Panc1 (cell line): ENCODE results near the gene RPS28. TPM values are rescaled to one million over a fixed set of nuclear protein-coding genes. Genes with fewer than 3 reads are reported as not detected.
A peak's percentile ranks its signal among the peaks of the same experiment; 100 is the strongest.

Experiments
- ATAC-seq: fragments of 200-7000 bp; cut with Tn5 transposase; 2 replicates; pipeline ENCODE4 v1.9.1; 2020; ENCODE audit warnings: mild to moderate bottlenecking, moderate library complexity
- BruUV-seq: library from RNA; stranded (reverse); fragments of 400-500 nt; replicated peaks from 2 replicates; lab custom pipeline; 2021; lab: Mats Ljungman, UMichigan
- CTCF ChIA-PET: fragments of 300-600 bp; sonication (Branson Sonifier 250); formaldehyde crosslinking; loops from one replicate; lab custom pipeline; 2022; ENCODE audit warnings: antibody characterized with exemption; lab: Charles Lee
- POLR2A ChIA-PET: fragments of 300-600 bp; sonication (Branson Sonifier 250); formaldehyde crosslinking; loops from one replicate; lab custom pipeline; 2022; ENCODE audit warnings: antibody characterized with exemption; lab: Charles Lee
- DNase-seq: peaks from one replicate; pipeline ENCODE4 v3.0.0-alpha.2; 2010; ENCODE audit warnings: low read depth, low spot score
- H3K27ac ChIP-seq: 2 replicates; pipeline ENCODE4 v1.5.1; 2011; ENCODE audit warnings: mild to moderate bottlenecking, low read length, inconsistent platforms
- H3K27me3 ChIP-seq: fragments of 200-500 bp; sonication (Bioruptor generic); 2 replicates; pipeline ENCODE4 v1.6.0; 2014; ENCODE audit warnings: low read length, inconsistent platforms; ENCODE audit not compliant: control insufficient read depth, insufficient read depth
- H3K36me3 ChIP-seq: fragments of 200-500 bp; sonication (Bioruptor generic); 2 replicates; pipeline ENCODE4 v1.5.1; 2014; ENCODE audit warnings: inconsistent platforms, mild to moderate bottlenecking, low read length, moderate library complexity; ENCODE audit not compliant: control insufficient read depth, insufficient read depth
- H3K4me1 ChIP-seq: 2 replicates; pipeline ENCODE4 v1.5.1; 2011; ENCODE audit warnings: inconsistent platforms, mild to moderate bottlenecking, low read length, moderate library complexity; ENCODE audit not compliant: control insufficient read depth, insufficient read depth
- H3K4me3 ChIP-seq, 2 experiments: 2 replicates each; pipeline ENCODE4 v1.5.1; 2011 to 2012; ENCODE audit warnings: low read depth in 2 of 2, low read length in 2 of 2, mild to moderate bottlenecking in 2 of 2, inconsistent platforms in 1 of 2, moderate library complexity in 1 of 2
- H3K9me3 ChIP-seq: fragments of 200-500 bp; sonication (Bioruptor generic); 2 replicates; pipeline ENCODE4 v1.5.1; 2014; ENCODE audit warnings: low read depth, mild to moderate bottlenecking, inconsistent platforms, low read length, moderate library complexity; ENCODE audit not compliant: control insufficient read depth, insufficient read depth
- POLR2AphosphoS5 ChIP-seq: IDR thresholded peaks from 2 replicates; pipeline ENCODE4 v1.6.1; 2012; ENCODE audit warnings: mild to moderate bottlenecking, low read depth, low read length, moderate library complexity
- SIN3A ChIP-seq: IDR thresholded peaks from 2 replicates; pipeline ENCODE4 v1.6.1; 2012; ENCODE audit warnings: low read depth, mild to moderate bottlenecking, low read length, moderate library complexity, borderline replicate concordance; ENCODE audit not compliant: insufficient read depth
- TCF7L2 ChIP-seq: IDR thresholded peaks from 2 replicates; pipeline ENCODE4 v1.6.1; 2011; ENCODE audit warnings: mild to moderate bottlenecking, low read depth, low read length, inconsistent platforms
- in situ Hi-C: cut with HindIII; loops from 2 replicates; pipeline ENCODE4 v1.10.0; 2016; ENCODE audit warnings: low sequenced_read_pairs, low pct_unique_long_range_greater_than_20kb
- intact Hi-C: fragments of 100-400 bp; cut with micrococcal nuclease; formaldehyde crosslinking; loops from one replicate; pipeline ENCODE4 v1.10.0; 2022; ENCODE audit not compliant: unreplicated experiment
- total RNA-seq: library from RNA; stranded (reverse); gene quantifications from one replicate; pipeline ENCODE4 v1.2.1, GENCODE V29; 2021; ENCODE audit not compliant: unreplicated experiment
- TF ChIP-seq, protein P1 (sequence below): fragments of 450-650 bp; IDR thresholded peaks from 2 replicates; pipeline ENCODE4 v1.5.1; 2017; ENCODE audit warnings: mild to moderate bottlenecking
- TF ChIP-seq, protein P2 (sequence below), 2 experiments: IDR thresholded peaks; 2 replicates each; pipeline ENCODE4 v1.6.1; 2011 to 2012; ENCODE audit warnings: low read depth in 2 of 2, control low read depth in 1 of 2, low read length in 1 of 2, mild to moderate bottlenecking in 1 of 2, moderate library complexity in 1 of 2; ENCODE audit not compliant: insufficient read depth in 1 of 2

RPS28 gene
- total RNA-seq, 1 experiment from 2014 or later = 1,096 TPM

DNA sequence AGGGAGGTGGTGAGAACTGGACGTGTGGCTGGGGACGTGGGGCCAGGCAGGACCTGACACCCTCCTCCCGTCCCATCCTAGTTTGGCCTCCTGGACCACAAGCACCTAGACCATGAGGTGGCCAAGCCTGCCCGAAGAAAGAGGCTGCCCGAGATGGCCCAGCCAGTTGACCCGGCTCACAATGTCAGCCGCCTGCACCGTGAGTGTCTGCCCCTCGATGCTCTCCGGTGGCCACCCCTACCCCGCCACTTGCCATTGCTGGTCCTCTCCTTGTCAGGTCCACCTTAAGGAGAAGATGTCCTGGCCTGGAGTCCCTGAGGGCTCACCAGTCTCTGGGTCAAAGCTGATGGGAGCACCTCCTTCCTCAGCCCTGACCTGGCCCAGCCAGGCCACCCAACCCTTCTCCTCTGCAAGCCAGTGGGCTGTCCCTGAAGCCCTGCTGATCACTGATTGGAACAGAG is 44.9 kb downstream of the RPS28 start:
- intact Hi-C loops = no loop called here
- ChIA-PET CTCF (no interaction called here), POLR2A (interaction anchor here (0.6 kb wide), 1 partner anchor 40 kb away, joined by 3 read pairs; no protein-coding TSS in a partner anchor)
- H3K27ac ChIP-seq = peak overlapping the region; percentile 57; the same call in 1 of the 2 replicates
- DNase-seq (no peak), ATAC-seq (no peak)
- no peaks in the 10 kb centered on the region for H3K27me3 ChIP-seq
- H3K36me3 ChIP-seq = no peaks in the 10 kb centered on the region; the same call in 1 of the 2 replicates
- H3K4me1 ChIP-seq = peaks cover 29% of the 10 kb centered on the region
- TF ChIP-seq TCF7L2 (no peak), SIN3A (no peak), POLR2AphosphoS5 (no peak)
- TF ChIP-seq, protein P1, sequence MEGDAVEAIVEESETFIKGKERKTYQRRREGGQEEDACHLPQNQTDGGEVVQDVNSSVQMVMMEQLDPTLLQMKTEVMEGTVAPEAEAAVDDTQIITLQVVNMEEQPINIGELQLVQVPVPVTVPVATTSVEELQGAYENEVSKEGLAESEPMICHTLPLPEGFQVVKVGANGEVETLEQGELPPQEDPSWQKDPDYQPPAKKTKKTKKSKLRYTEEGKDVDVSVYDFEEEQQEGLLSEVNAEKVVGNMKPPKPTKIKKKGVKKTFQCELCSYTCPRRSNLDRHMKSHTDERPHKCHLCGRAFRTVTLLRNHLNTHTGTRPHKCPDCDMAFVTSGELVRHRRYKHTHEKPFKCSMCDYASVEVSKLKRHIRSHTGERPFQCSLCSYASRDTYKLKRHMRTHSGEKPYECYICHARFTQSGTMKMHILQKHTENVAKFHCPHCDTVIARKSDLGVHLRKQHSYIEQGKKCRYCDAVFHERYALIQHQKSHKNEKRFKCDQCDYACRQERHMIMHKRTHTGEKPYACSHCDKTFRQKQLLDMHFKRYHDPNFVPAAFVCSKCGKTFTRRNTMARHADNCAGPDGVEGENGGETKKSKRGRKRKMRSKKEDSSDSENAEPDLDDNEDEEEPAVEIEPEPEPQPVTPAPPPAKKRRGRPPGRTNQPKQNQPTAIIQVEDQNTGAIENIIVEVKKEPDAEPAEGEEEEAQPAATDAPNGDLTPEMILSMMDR = no peak
- TF ChIP-seq, protein P2, sequence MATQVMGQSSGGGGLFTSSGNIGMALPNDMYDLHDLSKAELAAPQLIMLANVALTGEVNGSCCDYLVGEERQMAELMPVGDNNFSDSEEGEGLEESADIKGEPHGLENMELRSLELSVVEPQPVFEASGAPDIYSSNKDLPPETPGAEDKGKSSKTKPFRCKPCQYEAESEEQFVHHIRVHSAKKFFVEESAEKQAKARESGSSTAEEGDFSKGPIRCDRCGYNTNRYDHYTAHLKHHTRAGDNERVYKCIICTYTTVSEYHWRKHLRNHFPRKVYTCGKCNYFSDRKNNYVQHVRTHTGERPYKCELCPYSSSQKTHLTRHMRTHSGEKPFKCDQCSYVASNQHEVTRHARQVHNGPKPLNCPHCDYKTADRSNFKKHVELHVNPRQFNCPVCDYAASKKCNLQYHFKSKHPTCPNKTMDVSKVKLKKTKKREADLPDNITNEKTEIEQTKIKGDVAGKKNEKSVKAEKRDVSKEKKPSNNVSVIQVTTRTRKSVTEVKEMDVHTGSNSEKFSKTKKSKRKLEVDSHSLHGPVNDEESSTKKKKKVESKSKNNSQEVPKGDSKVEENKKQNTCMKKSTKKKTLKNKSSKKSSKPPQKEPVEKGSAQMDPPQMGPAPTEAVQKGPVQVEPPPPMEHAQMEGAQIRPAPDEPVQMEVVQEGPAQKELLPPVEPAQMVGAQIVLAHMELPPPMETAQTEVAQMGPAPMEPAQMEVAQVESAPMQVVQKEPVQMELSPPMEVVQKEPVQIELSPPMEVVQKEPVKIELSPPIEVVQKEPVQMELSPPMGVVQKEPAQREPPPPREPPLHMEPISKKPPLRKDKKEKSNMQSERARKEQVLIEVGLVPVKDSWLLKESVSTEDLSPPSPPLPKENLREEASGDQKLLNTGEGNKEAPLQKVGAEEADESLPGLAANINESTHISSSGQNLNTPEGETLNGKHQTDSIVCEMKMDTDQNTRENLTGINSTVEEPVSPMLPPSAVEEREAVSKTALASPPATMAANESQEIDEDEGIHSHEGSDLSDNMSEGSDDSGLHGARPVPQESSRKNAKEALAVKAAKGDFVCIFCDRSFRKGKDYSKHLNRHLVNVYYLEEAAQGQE (IDR thresholded peaks at IDR 0.05; ENCODE audit: insufficient read depth in 1 of 2, low read depth in 2 of 2, low read length in 1 of 2) = no peak
- BruUV-seq = no TSS peak
- in situ Hi-C loops = no loop called here
- H3K4me3 ChIP-seq = peak overlapping the region in 1 of 2 experiments; percentile 75; a peak in 3 of 4 replicates
- no peaks in the 10 kb centered on the region for H3K9me3 ChIP-seq

DNA sequence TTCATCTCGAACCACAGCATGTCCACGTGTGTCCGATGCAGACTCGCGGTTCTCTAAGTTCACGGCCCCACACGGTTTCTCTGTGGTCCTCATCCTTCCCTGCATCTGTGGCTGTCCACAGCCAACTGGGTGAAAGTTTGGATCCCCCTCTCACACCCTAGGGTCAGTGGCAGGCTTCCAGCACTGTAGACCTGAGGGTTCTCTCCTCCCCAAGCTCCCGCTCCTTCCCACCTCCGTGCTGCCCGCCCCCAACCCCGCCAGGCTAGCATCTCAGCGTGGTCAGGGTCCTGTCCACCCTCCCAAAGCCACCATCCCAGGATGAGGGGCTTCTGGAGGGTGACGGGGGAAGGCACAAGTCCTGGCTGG is 45.6 kb downstream of the RPS28 start:
- Histone ChIP-seq H3K4me3 (peak overlapping the region in 1 of 2 experiments; percentile 39; a peak in 2 of 4 replicates), H3K27ac (peak overlapping the region; percentile 79), H3K4me1 (peaks cover 25% of the 10 kb centered on the region), H3K9me3 (no peaks in the 10 kb centered on the region), H3K36me3 (no peaks in the 10 kb centered on the region; the same call in 1 of the 2 replicates), H3K27me3 (no peaks in the 10 kb centered on the region)
- ChIA-PET CTCF (no interaction called here), POLR2A (no interaction called here)
- BruUV-seq = no TSS peak
- no peak for DNase-seq
- no peak for ATAC-seq
- intact Hi-C loops (no loop called here), in situ Hi-C loops (no loop called here)
- TF ChIP-seq POLR2AphosphoS5 = no peak
- TF ChIP-seq, protein P1 = no peak
- TF ChIP-seq, protein P2 (IDR thresholded peaks at IDR 0.05; ENCODE audit: insufficient read depth in 1 of 2, low read depth in 2 of 2, low read length in 1 of 2) = no peak
- no peak for TF ChIP-seq SIN3A
- TF ChIP-seq TCF7L2 = no peak
